Common myeloid progenitor, CD34-positive (primary cell): ENCODE results near the gene FAM20C.

Experiments used
- CTCF ChIA-PET: fragments of 350-600 bp; sonication (Branson Sonifier 250); formaldehyde crosslinking; loops from one replicate; lab custom pipeline; 2021; ENCODE audit warnings: antibody characterized with exemption; lab: Charles Lee
- POLR2A ChIA-PET: fragments of 350-600 bp; sonication (Branson Sonifier 250); formaldehyde crosslinking; loops from one replicate; lab custom pipeline; 2021; ENCODE audit warnings: antibody characterized with exemption; lab: Charles Lee
- DNase-seq, 3 donors: peaks; one replicate each; pipeline versions ENCODE4 v3.0.0 to v3.0.0-alpha.2; 2013
- H3K27ac ChIP-seq, 2 experiments: 1 replicate in 1 of 2; 2 replicates in 1 of 2; pipeline ENCODE4 v1.7.0; 2013; ENCODE audit warnings: inconsistent platforms in 2 of 2, low read length in 2 of 2, mild to moderate bottlenecking in 2 of 2, low read depth in 1 of 2, moderate library complexity in 1 of 2; ENCODE audit not compliant: severe bottlenecking in 2 of 2, insufficient read depth in 1 of 2, poor library complexity in 1 of 2
- H3K27me3 ChIP-seq, 5 experiments: replicated peaks in 2 of 5; 1 replicate in 3 of 5; 2 replicates in 2 of 5; pipeline versions ENCODE4 v1.6.1 to v1.7.0; 2013; ENCODE audit warnings: low read length in 4 of 5, mild to moderate bottlenecking in 2 of 5, moderate library complexity in 2 of 5, inconsistent platforms in 1 of 5; ENCODE audit not compliant: insufficient read depth in 5 of 5, control insufficient read depth in 4 of 5
- H3K36me3 ChIP-seq, 4 experiments: 1 replicate in 2 of 4; 2 replicates in 2 of 4; pipeline versions ENCODE4 v1.6.1 to v1.7.0; 2013; ENCODE audit warnings: low read length in 3 of 4, control low read depth in 1 of 4, mild to moderate bottlenecking in 1 of 4; ENCODE audit not compliant: control insufficient read depth in 4 of 4, insufficient read depth in 4 of 4
- H3K4me1 ChIP-seq, 4 experiments: 1 replicate in 3 of 4; 2 replicates in 1 of 4; pipeline versions ENCODE4 v1.6.1 to v1.7.1; 2013; ENCODE audit warnings: low read length in 3 of 4, mild to moderate bottlenecking in 3 of 4, control low read depth in 1 of 4, inconsistent platforms in 1 of 4, moderate library complexity in 1 of 4; ENCODE audit not compliant: control insufficient read depth in 4 of 4, insufficient read depth in 4 of 4; ENCODE audit errors: control extremely low read depth in 1 of 4
- H3K4me3 ChIP-seq, 7 experiments: 1 replicate in 4 of 7; 2 replicates in 3 of 7; pipeline versions ENCODE4 v1.5.1 to v1.7.0; 2013; ENCODE audit warnings: mild to moderate bottlenecking in 7 of 7, low read length in 6 of 7, moderate library complexity in 6 of 7, inconsistent platforms in 2 of 7, low read depth in 2 of 7, control low read depth in 1 of 7; ENCODE audit not compliant: insufficient read depth in 4 of 7, control insufficient read depth in 1 of 7; ENCODE audit errors: extremely low read depth in 1 of 7
- H3K9me3 ChIP-seq, 5 experiments: 1 replicate in 4 of 5; 2 replicates in 1 of 5; pipeline versions ENCODE4 v1.6.1 to v1.7.1; 2013; ENCODE audit warnings: low read length in 4 of 5, mild to moderate bottlenecking in 2 of 5, inconsistent platforms in 1 of 5, low read depth in 1 of 5, moderate library complexity in 1 of 5; ENCODE audit not compliant: control insufficient read depth in 4 of 5, insufficient read depth in 2 of 5; ENCODE audit errors: control extremely low read depth in 1 of 5
- WGBS: methylation state at CpG from one replicate; pipeline ENCODE4 v1.1.5; 2013; ENCODE audit not compliant: insufficient coverage; 5-methylcytosine and 5-hydroxymethylcytosine counted together

FAM20C gene

DNA sequence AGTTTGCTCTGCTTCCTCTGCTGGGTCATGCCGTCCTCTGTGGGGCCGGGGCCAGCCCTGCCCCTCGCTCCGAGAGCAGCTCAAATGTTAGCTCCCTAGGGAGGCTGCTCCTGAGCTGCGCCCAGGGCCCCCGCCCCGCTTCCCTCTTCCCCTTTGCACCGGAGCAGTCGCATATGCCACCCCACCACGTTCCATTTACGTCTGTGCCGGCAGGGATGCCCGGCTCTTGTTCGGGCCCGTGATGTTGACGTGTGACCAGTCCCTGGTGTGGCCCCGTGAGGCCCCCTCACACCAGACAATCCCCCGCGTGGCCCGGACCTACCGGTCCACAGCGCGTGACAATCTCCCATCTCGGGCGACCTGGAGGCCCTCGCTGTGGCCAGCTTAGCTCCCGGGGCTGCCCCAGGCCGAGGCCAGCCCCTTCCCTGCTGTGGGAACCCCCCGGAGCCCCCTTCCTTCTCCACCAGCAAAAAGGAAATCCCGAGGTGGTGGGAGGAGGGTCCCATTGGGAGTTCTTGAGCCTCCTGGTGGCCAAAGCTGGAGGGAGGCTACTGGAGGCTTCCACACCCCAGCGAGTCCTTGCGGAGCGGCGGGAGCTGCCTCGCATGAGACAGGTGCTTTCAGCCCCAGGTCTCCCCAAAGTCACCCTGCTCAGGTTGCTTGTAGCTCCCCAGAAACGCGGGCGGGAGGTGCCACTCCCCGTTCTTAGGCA is 15.2 kb downstream of the FAM20C start:
- no peaks in the 10 kb centered on the region for H3K27me3 ChIP-seq
- no peaks in the 10 kb centered on the region for H3K36me3 ChIP-seq
- peaks cover 0 to 4% (median 0%) of the 10 kb centered on the region in 5 experiments for H3K9me3 ChIP-seq
- DNase-seq: peak in 1 of 3 donors; percentile 8
- ChIA-PET CTCF (interaction anchor here (0.9 kb wide), 1 partner anchor 10 kb away, joined by 3 read pairs; no protein-coding TSS in a partner anchor), POLR2A (no interaction called here)
- 94% methylated on average over 39 of the region's 39 CpGs for WGBS
- no peak overlapping the region for H3K27ac ChIP-seq
- H3K4me3 ChIP-seq: no peak overlapping the region
- H3K4me1 ChIP-seq: no peaks in the 10 kb centered on the region

- H3K27ac ChIP-seq: no peak overlapping the region
- ChIA-PET CTCF (interaction anchor here (0.9 kb wide), 1 partner anchor 11 kb away, joined by 3 read pairs; no protein-coding TSS in a partner anchor), POLR2A (no interaction called here)
- WGBS: 100% methylated on average over 5 of the region's 10 CpGs
- no peaks in the 10 kb centered on the region for H3K4me1 ChIP-seq
- no peak overlapping the region for H3K4me3 ChIP-seq
- no peak for DNase-seq
- H3K27me3 ChIP-seq: no peaks in the 10 kb centered on the region
- no peaks in the 10 kb centered on the region for H3K36me3 ChIP-seq
- H3K9me3 ChIP-seq: peaks cover 0 to 4% (median 0%) of the 10 kb centered on the region in 5 experiments
Observed at GRCh38 chr7:208130-208673, 15.8 kb downstream of the FAM20C start.

- Histone ChIP-seq H3K4me1 (no peaks in the 10 kb centered on the region), H3K36me3 (no peaks in the 10 kb centered on the region), H3K27me3 (no peaks in the 10 kb centered on the region), H3K4me3 (no peak overlapping the region), H3K27ac (no peak overlapping the region), H3K9me3 (peaks cover 0 to 4% (median 0%) of the 10 kb centered on the region in 5 experiments)
- WGBS: 98% methylated on average over 12 of the region's 17 CpGs
- DNase-seq: no peak
- ChIA-PET POLR2A (no interaction called here), CTCF (no interaction called here)
Observed at GRCh38 chr7:208816-209215, 16.4 kb downstream of the FAM20C start.

DNA sequence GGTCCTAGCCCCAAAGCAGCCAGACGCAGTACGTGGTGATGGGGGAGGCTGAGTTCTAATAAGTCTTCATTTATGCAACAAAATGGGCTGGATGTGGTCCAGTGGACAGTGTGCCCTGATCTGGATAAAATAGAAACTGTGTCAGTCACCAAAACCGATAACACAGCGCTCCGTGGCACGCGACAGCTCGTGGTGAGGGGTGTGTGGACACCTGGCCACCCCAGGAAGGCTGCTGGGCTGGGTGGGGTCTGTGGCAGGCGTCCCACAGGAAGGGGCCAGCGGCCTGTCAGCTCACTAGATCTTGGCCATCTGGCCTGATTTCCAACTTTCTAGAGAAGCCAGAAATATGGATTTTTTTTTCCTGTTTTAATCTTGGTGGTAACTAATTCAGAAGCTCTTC is 17.0 kb downstream of the FAM20C start:
- POLR2A ChIA-PET: no interaction called here
- peaks cover 0 to 4% (median 0%) of the 10 kb centered on the region in 5 experiments for H3K9me3 ChIP-seq
- no peak for DNase-seq
- H3K36me3 ChIP-seq: no peaks in the 10 kb centered on the region
- no peaks in the 10 kb centered on the region for H3K27me3 ChIP-seq
- CTCF ChIA-PET: no interaction called here
- H3K4me1 ChIP-seq: no peaks in the 10 kb centered on the region
- no peak overlapping the region for H3K27ac ChIP-seq
- no peak overlapping the region for H3K4me3 ChIP-seq
- 95% methylated on average over 10 of the region's 10 CpGs for WGBS

GRCh38 chr7:209906-210305 is 17.5 kb downstream of the FAM20C start:
- CTCF ChIA-PET: no interaction called here
- Histone ChIP-seq H3K36me3 (no peaks in the 10 kb centered on the region), H3K4me1 (no peaks in the 10 kb centered on the region), H3K27me3 (no peaks in the 10 kb centered on the region), H3K27ac (no peak overlapping the region), H3K9me3 (peaks cover 0 to 3% (median 0%) of the 10 kb centered on the region in 5 experiments), H3K4me3 (no peak overlapping the region)
- POLR2A ChIA-PET: no interaction called here
- 82% methylated on average over 24 of the region's 24 CpGs for WGBS
- no peak for DNase-seq

- Histone ChIP-seq H3K4me1 (no peaks in the 10 kb centered on the region), H3K27ac (no peak overlapping the region), H3K4me3 (no peak overlapping the region), H3K27me3 (no peaks in the 10 kb centered on the region), H3K36me3 (no peaks in the 10 kb centered on the region), H3K9me3 (no peaks in the 10 kb centered on the region)
- 86% methylated on average over 28 of the region's 31 CpGs for WGBS
- ChIA-PET POLR2A (no interaction called here), CTCF (no interaction called here)
- DNase-seq: no peak
Observed at GRCh38 chr7:210401-210925, 18.1 kb downstream of the FAM20C start.

DNA sequence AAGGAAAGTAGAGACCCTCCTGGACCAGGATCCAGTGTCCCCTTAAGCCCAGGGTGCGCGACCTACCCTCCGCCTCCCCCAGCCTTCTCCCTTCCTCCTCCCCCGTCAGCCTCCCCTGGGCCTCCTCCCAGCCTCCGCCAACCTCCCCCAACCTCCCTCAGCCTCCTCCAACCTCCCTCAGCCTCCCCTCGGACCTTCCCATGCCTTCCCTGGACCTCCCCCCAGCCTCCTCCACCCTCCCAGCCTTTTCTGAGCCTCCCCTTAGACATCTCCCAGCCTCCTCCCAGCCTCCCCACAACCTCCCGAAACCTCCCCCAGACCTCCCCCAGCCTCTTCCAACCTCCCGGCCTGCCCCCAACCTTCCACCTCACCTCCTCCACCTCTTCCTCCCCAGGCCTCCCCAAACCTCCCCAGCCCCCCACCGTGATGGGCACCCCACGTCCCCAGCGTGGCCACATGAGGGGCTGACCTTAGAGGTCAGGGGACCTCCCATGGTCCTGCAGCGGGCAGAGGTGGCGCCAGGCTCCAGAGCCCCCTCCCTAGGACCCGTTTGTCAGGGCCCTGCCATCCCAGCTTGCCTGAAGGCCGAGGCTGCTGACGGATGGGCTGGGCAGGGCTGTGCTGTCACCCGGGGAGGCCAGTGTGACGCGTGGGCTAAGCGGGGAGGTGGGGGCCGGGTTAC is 18.8 kb downstream of the FAM20C start:
- H3K4me3 ChIP-seq: no peak overlapping the region
- no peak for DNase-seq
- 90% methylated on average over 15 of the region's 21 CpGs for WGBS
- no peaks in the 10 kb centered on the region for H3K4me1 ChIP-seq
- H3K27me3 ChIP-seq: no peaks in the 10 kb centered on the region
- H3K27ac ChIP-seq: no peak overlapping the region
- ChIA-PET CTCF (no interaction called here), POLR2A (no interaction called here)
- H3K9me3 ChIP-seq: no peaks in the 10 kb centered on the region
- no peaks in the 10 kb centered on the region for H3K36me3 ChIP-seq
